IMR-90 (cell line): ENCODE results near the gene HOXA3. TPM values are rescaled to one million over a fixed set of nuclear protein-coding genes. Genes with fewer than 3 reads are reported as not detected.

Source experiments
- ATAC-seq: fragments of 200-7000 bp; cut with Tn5 transposase; 2 replicates; pipeline ENCODE4 v1.9.1; 2020; ENCODE audit warnings: low read depth, mild to moderate bottlenecking, moderate library complexity
- BruUV-seq: library from RNA; stranded (reverse); fragments of 400-500 nt; replicated peaks from 2 replicates; lab custom pipeline; 2021; lab: Mats Ljungman, UMichigan
- CTCF ChIA-PET: fragments of 300-600 bp; formaldehyde crosslinking; extraction: SDS; loops from one replicate; lab custom pipeline; 2021; ENCODE audit warnings: antibody characterized with exemption; lab: Yijun Ruan, JAX
- POLR2A ChIA-PET: fragments of 300-600 bp; sonication (Branson Sonifier 250); formaldehyde crosslinking; loops from one replicate; lab custom pipeline; 2022; ENCODE audit warnings: antibody characterized with exemption; ENCODE audit not compliant: unreplicated experiment; lab: Charles Lee
- DNase-seq: peaks from one replicate; pipeline ENCODE4 v3.0.0; 2013
- H2AFZ ChIP-seq: replicated peaks from 2 replicates; pipeline ENCODE3; 2013; ENCODE audit warnings: low read length, mild to moderate bottlenecking; ENCODE audit not compliant: poor library complexity
- H2AK5ac ChIP-seq: 2 replicates; pipeline ENCODE4 v1.6.1; 2013; ENCODE audit warnings: low read depth, low read length, inconsistent platforms
- H2AK9ac ChIP-seq: replicated peaks from 2 replicates; pipeline ENCODE3; 2013; ENCODE audit warnings: mild to moderate bottlenecking, low read depth, low read length, moderate library complexity; ENCODE audit not compliant: poor library complexity
- H2BK120ac ChIP-seq: 2 replicates; pipeline ENCODE4 v1.6.1; 2013; ENCODE audit warnings: low read depth, low read length, inconsistent platforms
- H2BK15ac ChIP-seq: 3 replicates; pipeline ENCODE4 v1.6.1; 2013; ENCODE audit warnings: low read depth, low read length, inconsistent platforms
- H2BK20ac ChIP-seq: 2 replicates; pipeline ENCODE4 v1.6.1; 2013; ENCODE audit warnings: low read depth, mild to moderate bottlenecking, inconsistent platforms, low read length, moderate library complexity
- H2BK5ac ChIP-seq: 2 replicates; pipeline ENCODE4 v1.6.1; 2013; ENCODE audit warnings: mild to moderate bottlenecking, low read depth, low read length, inconsistent platforms; ENCODE audit not compliant: poor library complexity, severe bottlenecking
- H3K14ac ChIP-seq: replicated peaks from 2 replicates; pipeline ENCODE4 v1.6.1; 2013; ENCODE audit warnings: low read depth, low read length, inconsistent platforms
- H3K18ac ChIP-seq: 2 replicates; pipeline ENCODE4 v1.6.1; 2013; ENCODE audit warnings: low read depth, low read length, control low read depth
- H3K23ac ChIP-seq: 2 replicates; pipeline ENCODE4 v1.6.1; 2013; ENCODE audit warnings: low read depth, low read length, inconsistent platforms
- H3K27ac ChIP-seq: 2 replicates; pipeline ENCODE4 v1.5.1; 2013; ENCODE audit warnings: mild to moderate bottlenecking, control low read depth, low read length; ENCODE audit not compliant: insufficient read depth
- H3K27me3 ChIP-seq: 2 replicates; pipeline ENCODE4 v1.6.1; 2013; ENCODE audit warnings: low read length; ENCODE audit not compliant: control insufficient read depth, insufficient read depth
- H3K36me3 ChIP-seq: 2 replicates; pipeline ENCODE4 v1.6.1; 2013; ENCODE audit warnings: low read length, mixed read lengths; ENCODE audit not compliant: control insufficient read depth, insufficient read depth
- H3K4ac ChIP-seq: 2 replicates; pipeline ENCODE4 v1.6.1; 2013; ENCODE audit warnings: low read depth, low read length, inconsistent platforms
- H3K4me1 ChIP-seq: 2 replicates; pipeline ENCODE4 v1.6.1; 2013; ENCODE audit warnings: low read length, mixed read lengths; ENCODE audit not compliant: control insufficient read depth, insufficient read depth
- H3K4me2 ChIP-seq: 2 replicates; pipeline ENCODE4 v1.6.1; 2013; ENCODE audit warnings: low read depth, mild to moderate bottlenecking, control low read depth, low read length, moderate library complexity
- H3K4me3 ChIP-seq: 2 replicates; pipeline ENCODE4 v1.5.1; 2013; ENCODE audit warnings: low read depth, mild to moderate bottlenecking, control low read depth, low read length, moderate library complexity; ENCODE audit not compliant: insufficient read depth
- H3K56ac ChIP-seq: 2 replicates; pipeline ENCODE4 v1.6.1; 2013; ENCODE audit warnings: low read length, inconsistent platforms; ENCODE audit not compliant: insufficient read depth; ENCODE audit errors: extremely low read depth
- H3K79me1 ChIP-seq, 2 experiments: 2 replicates each; pipeline ENCODE4 v1.6.1; 2013; ENCODE audit warnings: low read length in 2 of 2, inconsistent platforms in 1 of 2, low read depth in 1 of 2
- H3K9ac ChIP-seq: 2 replicates; pipeline ENCODE4 v1.6.1; 2013; ENCODE audit warnings: low read depth, low read length, control low read depth
- H3K9me1 ChIP-seq: 2 replicates; pipeline ENCODE4 v1.6.1; 2013; ENCODE audit warnings: low read length, inconsistent platforms; ENCODE audit not compliant: insufficient read depth
- H3K9me3 ChIP-seq: 2 replicates; pipeline ENCODE4 v1.6.1; 2013; ENCODE audit warnings: low read length; ENCODE audit not compliant: control insufficient read depth, insufficient read depth
- H4K20me1 ChIP-seq: 2 replicates; pipeline ENCODE4 v1.6.1; 2013; ENCODE audit warnings: low read length, inconsistent platforms; ENCODE audit not compliant: insufficient read depth
- H4K5ac ChIP-seq: 2 replicates; pipeline ENCODE4 v1.6.1; 2013; ENCODE audit warnings: mild to moderate bottlenecking, low read depth, low read length, control low read depth
- H4K8ac ChIP-seq, 2 experiments: 2 replicates each; pipeline ENCODE4 v1.6.1; 2013; ENCODE audit warnings: low read depth in 2 of 2, low read length in 2 of 2, control low read depth in 1 of 2, inconsistent platforms in 1 of 2
- H4K91ac ChIP-seq: 2 replicates; pipeline ENCODE4 v1.6.1; 2013; ENCODE audit warnings: low read depth, low read length, inconsistent platforms; ENCODE audit not compliant: insufficient read depth
- FOS ChIP-seq: fragments of 150-350 bp; IDR thresholded peaks from 2 replicates; pipeline ENCODE4 v1.6.1; 2016; ENCODE audit warnings: low read depth, low read length
- MAZ ChIP-seq: IDR thresholded peaks from 2 replicates; pipeline ENCODE4 v1.6.1; 2012; ENCODE audit warnings: low read depth, mild to moderate bottlenecking, low read length, improper control_type of control experiment, moderate library complexity, borderline replicate concordance
- MXI1 ChIP-seq: IDR thresholded peaks from 2 replicates; pipeline ENCODE4 v1.6.1; 2012; ENCODE audit warnings: low read depth, mild to moderate bottlenecking, low read length, moderate library complexity, borderline replicate concordance
- POLR2A ChIP-seq: IDR thresholded peaks from 2 replicates; pipeline ENCODE4 v1.6.1; 2012; ENCODE audit warnings: mild to moderate bottlenecking, low read depth, low read length
- RAD21 ChIP-seq: IDR thresholded peaks from 2 replicates; pipeline ENCODE4 v1.6.1; 2012; ENCODE audit warnings: low read length, improper control_type of control experiment
- RCOR1 ChIP-seq: IDR thresholded peaks from 2 replicates; pipeline ENCODE4 v1.6.1; 2012; ENCODE audit warnings: mild to moderate bottlenecking, low read length, improper control_type of control experiment; ENCODE audit not compliant: insufficient replicate concordance
- WGBS, 2 experiments: methylation state at CpG; one replicate each; pipeline versions ENCODE4 v1.1.5 to v1.1.7; 2013; ENCODE audit warnings: missing lambda C conversion rate in 2 of 2; ENCODE audit not compliant: insufficient read length in 1 of 2; ENCODE audit errors: extremely low coverage in 2 of 2; 5-methylcytosine and 5-hydroxymethylcytosine counted together
- dilution Hi-C: fragments of 300-500 bp; cut with HindIII; formaldehyde crosslinking; loops from one replicate; pipeline ENCODE4 v1.14.3; 2018; ENCODE audit warnings: low sequenced_read_pairs; ENCODE audit not compliant: unreplicated experiment
- in situ Hi-C: fragments of 300-500 bp; cut with MboI; formaldehyde crosslinking; loops from 3 replicates; pipeline ENCODE4 v1.14.3; 2019; ENCODE audit warnings: low sequenced_read_pairs, inconsistent platforms, mixed read lengths
- intact Hi-C: fragments of 100-400 bp; cut with micrococcal nuclease; formaldehyde crosslinking; loops from 2 replicates; pipeline ENCODE4 v1.10.0; 2022
- polyA plus RNA-seq, 3 experiments: library from polyadenylated mRNA; depleted of rRNA; stranded (reverse); fragments of >200 nt; gene quantifications; 2 replicates each; pipeline ENCODE4 v1.2.3, GENCODE V29; 2012; ENCODE audit warnings: low replicate concordance in 1 of 3
- total RNA-seq: library from RNA; depleted of rRNA; stranded (reverse); fragments of >200 nt; gene quantifications from 2 replicates; pipeline ENCODE4 v1.2.3, GENCODE V29; 2012

The HOXA3 gene
- total and polyA plus RNA-seq, 2 of the 4 experiments (the other 2 are of a cell fraction): 0.90 to 5.4 TPM

- Histone ChIP-seq H3K27me3 (no peaks in the 10 kb centered on the region), H4K5ac (peak overlapping the region; percentile 92), H3K4ac (peak overlapping the region; percentile 93), H3K18ac (peak overlapping the region; percentile 91), H4K8ac (peak overlapping the region; percentile 64 to 76), H2AFZ (peak overlapping the region; percentile 69), H3K14ac (peak overlapping the region; percentile 95), H3K56ac (peak overlapping the region; percentile 85), H2BK5ac (peak overlapping the region; percentile 92), H2AK9ac (peak overlapping the region; percentile 79), H3K9me1 (peaks cover 13% of the 10 kb centered on the region; the same call in 1 of the 2 replicates), H3K79me1 (peaks cover 0 to 34% of the 10 kb centered on the region in 2 experiments; a peak in 2 of 4 replicates), H2BK120ac (peak overlapping the region; percentile 93), H4K91ac (peak overlapping the region; percentile 85), H2BK20ac (peak overlapping the region; percentile 73), H2AK5ac (peak overlapping the region; percentile 92), H3K36me3 (peaks cover 17% of the 10 kb centered on the region; the same call in 1 of the 2 replicates), H3K4me3 (peak overlapping the region; percentile 65), H3K27ac (peak overlapping the region; percentile 99), H4K20me1 (peaks cover 16% of the 10 kb centered on the region), H3K4me1 (peaks cover 24% of the 10 kb centered on the region), H2BK15ac (peak overlapping the region; percentile 66; the same call in 2 of the 3 replicates), H3K9me3 (no peaks in the 10 kb centered on the region), H3K23ac (peak overlapping the region; percentile 96), H3K4me2 (peak overlapping the region; percentile 98), H3K9ac (peak overlapping the region; percentile 95)
- POLR2A ChIA-PET: interaction anchor here (0.7 kb wide), 2 partner anchors 15 to 28 kb away, joined by 3 to 5 read pairs; no protein-coding TSS in a partner anchor
- CTCF ChIA-PET: no interaction called here
- intact Hi-C loops: no loop called here
- dilution Hi-C loops: no loop called here
- TF ChIP-seq RAD21: no peak
- no peak for TF ChIP-seq MXI1
- 0 out of 2 replicates have a peak, but pooled peaks have one; percentile 15 for TF ChIP-seq FOS
- peak; percentile 67; the same call in 1 of the 2 replicates for TF ChIP-seq MAZ
- TF ChIP-seq POLR2A: peak; percentile 77; the same call in 1 of the 2 replicates
- TF ChIP-seq RCOR1: no peak
- DNase-seq (peak; percentile 95), ATAC-seq (peak; percentile 1; the same call in 1 of the 2 replicates)
- in situ Hi-C loops: no loop called here
- BruUV-seq: no TSS peak
- WGBS, 2 experiments: 1% methylated on average over 15 of the region's 57 CpGs; no CpG with 5 or more reads in 1 of the 2 experiments
Measured at GRCh38 chr7:27112955-27113949, 39.1 kb downstream of the HOXA3 start.
